SK-N-MC (cell line): ENCODE measurements around the gene CRYBG2.

Experiments used
- EZH2 ChIP-seq: fragments of 200-600 bp; sonication (generic); IDR thresholded peaks from one replicate; pipeline ENCODE4 v1.6.1; 2017; ENCODE audit warnings: antibody characterized with exemption
- POLR2AphosphoS5 ChIP-seq: IDR thresholded peaks from 2 replicates; pipeline ENCODE4 v1.6.1; 2012; ENCODE audit warnings: mild to moderate bottlenecking, low read depth, low read length, borderline replicate concordance

GRCh38 chr1:26285366-26286063 is 68.4 kb downstream of the CRYBG2 start:
- TF ChIP-seq EZH2 (no peak), POLR2AphosphoS5 (no peak)
